Measurements from ENCODE around the gene BDH1.

Gene BDH1

DNA sequence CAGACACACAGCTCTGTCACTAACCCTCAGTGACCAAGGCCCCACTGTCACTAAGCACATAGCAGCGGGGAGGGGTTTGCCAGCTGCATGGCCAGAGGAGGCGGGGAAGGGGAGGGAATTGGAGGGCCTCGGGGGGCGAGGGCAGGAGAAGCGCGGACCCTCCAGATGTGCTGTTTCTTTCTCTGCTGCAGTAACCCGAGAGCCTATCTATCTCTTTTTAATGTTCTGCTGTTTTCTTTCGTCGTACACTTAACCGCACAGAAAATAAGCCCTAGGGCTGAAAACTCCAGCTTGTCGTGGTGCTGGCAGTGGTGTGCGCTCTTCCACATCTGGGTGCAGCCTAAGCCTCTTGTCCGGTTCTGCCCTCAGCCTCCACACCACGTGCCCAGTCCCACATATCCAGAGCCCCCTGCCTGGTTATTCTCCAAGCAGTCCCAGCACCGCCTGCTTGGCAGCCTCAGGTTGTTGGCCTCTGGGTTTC lies 51.1 kb downstream of the BDH1 start:
- FAIRE-seq: no peak

DNA sequence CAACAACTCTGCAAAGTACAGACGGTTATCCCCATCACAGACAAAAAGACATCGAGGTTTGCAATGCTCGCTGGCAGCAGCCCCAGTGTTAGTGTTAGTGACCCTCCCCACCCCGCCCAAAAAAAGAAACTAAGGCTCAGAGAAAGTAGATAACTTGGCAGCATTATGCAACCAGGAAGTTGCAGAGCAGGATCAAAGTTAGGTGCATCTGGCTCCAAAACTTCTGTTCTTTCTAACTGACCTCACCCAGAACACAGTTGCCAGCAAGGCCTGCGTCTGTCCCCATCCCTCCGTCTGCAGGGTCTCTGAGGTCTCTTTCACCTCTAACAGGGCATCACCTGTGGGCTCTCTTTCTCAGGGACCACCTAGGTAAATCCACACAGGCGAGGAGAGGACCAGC lies 51.5 kb downstream of the BDH1 start:
- no peak for FAIRE-seq

DNA sequence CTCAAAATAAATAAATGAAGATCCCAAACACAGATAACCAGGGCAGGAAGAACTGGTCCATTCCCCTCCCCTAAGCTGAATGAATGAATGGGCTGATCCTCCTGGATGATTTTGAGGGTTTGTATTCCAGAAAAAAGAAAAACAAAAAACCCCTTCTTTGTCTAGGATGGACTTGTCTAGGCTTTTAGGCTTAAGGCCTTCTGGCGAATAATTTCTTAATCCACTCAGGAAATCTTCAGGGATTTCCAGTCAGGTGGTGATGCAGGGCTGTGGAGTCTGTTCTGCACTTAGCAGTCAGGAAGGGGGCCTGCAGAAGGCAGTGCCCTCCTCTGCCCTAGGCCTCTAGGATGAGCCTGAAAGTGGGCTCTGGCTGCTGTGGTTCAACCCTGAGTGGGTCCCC lies 52.1 kb downstream of the BDH1 start:
- no peak for FAIRE-seq

DNA sequence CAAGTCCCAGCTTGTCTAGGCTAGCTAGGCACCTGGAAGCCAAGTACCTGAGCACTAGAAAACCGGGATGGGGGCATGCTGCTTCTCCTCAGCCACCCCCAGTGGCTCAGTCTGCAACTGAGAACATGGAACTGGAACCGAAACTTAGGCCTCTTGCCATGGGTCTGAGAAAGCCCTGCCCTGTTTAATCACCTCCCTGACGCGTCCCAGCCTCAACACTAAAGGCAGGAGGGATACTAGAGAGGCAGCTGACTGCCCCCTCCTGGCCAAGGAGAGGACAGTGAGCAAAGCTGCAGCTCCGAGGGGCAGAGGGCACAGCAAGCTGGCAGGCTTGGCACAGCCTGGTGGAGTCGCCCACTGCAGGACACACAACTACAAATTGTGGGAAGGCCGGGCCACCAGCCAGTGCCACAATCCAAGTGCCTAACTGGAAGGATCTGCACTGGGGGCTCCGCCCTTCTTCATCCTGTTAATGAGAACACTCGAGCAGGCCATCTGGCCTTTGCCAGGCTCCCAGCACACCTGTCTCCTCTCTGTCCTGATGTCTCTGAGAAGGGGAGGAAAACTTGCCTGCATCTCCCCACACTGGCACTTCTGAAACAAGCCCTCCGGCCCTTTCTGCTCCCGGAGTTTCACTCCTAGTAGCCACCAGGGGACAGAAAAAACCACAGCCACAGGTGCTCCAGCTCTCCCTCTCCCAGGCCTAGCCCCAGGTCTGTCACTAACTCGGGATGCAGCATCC lies 53.7 kb downstream of the BDH1 start:
- no peak for FAIRE-seq

DNA sequence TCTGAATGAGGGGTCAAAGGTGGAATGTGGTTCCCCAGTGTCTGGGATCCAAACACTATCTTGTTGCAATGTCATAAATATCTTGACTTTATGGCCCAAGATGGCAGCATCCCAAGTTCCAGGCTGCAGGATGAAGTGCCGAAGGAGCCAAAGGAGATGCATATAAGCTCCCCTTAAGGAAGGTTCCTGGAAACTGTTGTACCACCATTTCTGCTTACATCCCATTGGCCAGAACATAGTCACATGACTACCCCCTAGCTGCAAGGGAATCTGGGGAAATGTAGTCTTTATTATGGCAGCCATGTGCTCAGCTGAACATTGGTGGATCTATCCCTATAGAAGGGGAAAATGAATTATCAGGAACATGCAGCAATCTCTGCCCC lies 54.3 kb downstream of the BDH1 start:
- no peak for FAIRE-seq

DNA sequence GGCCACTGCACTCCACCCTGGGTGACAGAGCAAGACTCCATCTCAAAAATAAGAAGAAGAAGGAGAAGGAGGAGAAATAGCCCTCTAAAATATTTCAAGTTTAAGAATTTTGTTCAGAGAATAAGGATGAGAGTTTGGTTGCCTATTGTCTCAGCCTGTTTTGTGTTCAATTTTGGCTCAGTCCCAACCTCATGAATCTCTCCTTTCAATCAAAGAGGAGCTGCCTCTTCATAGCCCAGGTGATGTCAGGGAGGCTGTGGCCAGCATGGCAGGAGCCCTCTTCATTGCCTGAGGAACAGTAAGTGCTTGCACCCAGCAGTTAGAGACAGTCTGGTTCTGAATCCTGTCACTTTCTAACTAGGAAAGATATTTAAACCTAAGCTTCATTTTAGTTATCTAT lies 55.0 kb downstream of the BDH1 start:
- FAIRE-seq: no peak

DNA sequence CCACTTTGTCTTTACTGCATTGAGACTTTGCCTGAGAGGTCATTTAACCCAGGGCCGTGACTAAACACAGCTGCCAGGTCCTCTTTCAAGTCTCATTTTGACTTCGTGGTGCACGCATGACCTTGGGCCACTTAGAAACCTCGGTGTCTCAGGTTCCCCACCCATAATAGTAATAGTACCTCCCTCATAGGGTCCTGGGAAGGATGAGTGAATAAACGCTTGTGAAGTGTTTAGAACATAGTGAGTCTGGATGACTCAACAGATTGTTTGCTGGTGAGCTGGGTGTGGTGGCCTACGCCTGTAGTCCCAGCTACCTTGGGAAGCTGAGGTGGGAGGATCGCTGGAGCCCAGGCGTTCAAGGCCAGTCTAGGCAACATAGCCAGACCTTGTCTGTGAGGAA lies 56.3 kb downstream of the BDH1 start:
- FAIRE-seq: no peak

DNA sequence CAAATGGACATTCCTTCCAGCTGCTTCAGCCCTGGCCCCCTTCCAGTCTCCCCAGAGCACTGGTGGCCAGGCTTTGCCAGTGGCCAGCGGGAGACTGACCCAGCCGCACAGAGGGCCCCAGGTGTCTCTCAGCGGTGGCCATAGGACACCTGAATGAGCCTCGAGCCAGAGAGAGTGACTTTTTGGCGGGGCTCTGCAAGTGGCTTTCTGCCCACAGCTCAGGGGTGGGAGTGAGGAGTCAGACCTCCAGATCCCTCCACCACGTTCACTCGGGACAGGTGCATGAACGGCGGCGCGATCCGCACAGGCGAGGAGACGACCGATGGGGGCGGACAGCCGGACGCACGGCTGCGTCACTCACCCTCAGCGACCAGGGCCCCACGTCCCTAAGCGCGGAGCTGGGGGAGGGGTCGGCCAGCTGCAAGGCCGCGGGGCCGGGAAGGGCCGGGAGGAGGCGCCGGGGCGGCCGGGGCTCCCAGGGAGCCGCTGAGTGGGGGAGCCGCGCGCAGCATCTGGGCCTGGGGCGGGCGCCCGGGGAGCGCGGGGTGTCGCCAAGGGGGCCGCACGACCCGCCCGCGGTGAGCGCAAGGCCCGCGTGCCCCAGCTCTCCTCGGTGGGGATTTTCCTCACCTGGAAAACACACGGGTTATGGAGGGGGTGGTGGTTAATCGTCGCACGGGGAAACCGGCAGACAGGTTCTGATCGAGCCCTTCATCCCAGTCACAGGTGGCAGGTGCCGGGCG lies 57.1 kb downstream of the BDH1 start:
- no peak for FAIRE-seq

DNA sequence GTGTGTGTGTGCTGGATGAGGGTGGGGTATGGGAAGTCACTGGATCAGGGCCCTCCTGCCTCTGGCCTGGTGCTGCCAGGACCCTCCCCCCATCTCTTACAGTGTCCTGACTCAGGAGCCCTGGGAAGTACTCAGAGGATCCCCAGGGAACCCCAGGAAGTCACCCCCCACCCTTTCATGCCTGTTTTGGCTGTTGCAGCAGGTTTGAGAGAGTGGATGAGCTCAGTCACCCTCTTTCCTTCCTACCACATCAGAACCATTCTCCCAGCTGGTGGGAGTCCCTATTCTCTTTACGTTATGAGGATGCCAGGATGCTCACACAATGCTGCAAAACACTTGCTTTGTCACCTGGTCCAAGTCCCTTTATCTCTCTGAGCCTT lies 59.0 kb downstream of the BDH1 start:
- no peak for FAIRE-seq

DNA sequence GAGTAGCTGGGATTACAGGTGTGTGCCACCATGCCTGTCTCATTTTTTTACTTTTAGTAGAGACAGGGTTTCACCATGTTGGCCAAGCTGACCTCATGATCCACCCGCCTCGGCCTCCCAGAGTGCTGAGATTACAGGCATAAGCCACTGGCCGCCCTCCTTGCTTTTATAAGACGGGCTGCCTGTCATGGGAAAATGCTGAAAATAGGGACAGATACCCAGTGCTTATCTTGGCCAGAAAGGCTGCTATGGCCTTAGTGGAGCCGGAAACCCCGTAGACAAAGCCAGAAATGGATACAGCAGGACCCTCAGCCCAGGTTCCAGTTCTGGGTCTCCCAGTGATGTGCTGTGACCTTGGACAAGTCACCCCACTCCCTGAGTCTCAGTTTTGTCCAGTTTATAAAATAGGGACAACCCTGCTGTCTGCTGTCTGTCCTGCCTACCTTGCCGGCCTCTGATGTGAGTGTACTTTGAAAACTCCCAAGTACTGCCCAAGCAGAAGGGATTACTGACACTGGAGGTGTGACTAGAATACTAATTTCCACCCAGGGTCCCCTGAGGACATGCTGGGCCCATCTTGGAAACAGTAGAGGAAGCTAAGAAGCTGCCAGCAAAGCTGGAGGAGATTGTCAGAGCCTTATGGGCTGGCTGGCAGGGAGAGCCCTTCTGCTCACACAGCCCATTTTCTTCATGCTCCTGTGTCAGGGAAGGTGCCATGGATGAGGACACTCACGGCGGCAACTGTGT lies 59.6 kb downstream of the BDH1 start:
- no peak for FAIRE-seq

DNA sequence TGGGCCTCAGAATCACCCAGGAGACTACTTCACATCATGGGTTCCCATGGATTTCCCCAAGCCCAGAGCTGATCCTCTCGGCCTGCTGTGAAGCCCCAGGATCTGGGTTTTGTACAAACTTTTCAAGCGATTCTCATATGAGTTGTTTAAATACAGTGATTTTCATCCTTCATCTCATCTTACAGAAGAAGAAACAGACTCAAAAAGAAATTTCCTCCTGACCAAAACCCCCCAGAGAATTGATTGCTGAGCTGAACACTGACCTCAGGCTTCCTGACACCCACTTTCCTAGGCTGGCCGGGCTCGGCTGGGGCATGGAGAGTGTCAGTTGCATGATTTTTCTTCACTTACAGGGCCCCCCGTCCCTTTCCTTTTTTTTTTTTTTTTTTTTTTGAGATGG lies 60.3 kb downstream of the BDH1 start:
- FAIRE-seq: no peak

DNA sequence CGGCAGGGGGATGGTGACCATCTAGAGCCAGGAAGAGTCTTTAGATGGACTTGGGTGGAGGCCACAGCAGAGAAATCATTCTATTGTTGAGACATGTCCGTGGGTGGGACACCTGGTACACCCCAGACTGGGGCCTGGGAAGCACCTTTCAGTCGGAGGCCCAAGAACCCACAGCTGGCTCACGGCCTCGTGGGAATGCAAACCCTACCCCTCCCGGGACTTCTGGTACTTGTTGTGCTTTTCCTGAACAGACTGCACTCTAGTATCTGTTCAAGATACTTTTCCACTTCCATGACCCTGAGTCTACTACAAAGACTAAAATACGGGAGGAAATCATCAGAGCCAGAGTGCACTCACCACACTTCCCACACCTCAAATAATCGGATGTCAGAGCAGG lies 60.7 kb downstream of the BDH1 start:
- no peak for FAIRE-seq

DNA sequence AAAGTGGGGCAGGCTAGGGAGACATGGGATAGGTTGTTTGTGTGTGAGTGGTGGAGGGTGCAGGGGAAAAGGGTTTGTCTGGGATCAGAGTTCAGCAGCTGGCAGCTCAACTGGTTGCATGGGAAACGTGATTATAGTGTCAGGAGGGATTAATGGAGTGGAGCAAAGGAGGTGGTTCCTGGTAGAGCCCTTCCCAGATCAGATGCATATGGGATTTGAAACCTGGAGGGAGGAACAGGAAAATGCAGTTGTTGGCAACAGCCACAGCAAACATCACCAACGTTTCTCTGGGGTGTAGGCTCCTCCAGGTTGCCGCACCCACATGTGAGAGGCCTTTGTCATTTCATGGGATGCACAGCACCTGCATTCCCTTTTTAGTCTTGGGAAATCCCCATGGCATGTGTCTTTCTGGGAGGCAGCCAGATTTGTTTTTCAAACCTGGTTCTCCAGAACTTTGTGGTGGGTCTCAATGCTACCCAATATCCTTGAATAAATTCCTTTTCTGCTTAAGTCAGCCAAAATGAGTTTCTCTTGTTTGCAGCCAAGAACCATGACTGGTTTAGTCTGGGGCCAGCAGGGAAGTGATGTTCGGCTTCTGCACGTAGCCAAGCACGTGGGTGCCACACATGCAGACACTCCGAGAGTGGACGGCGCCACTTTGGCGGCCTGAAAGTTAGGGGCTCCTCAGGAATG lies 61.3 kb downstream of the BDH1 start:
- FAIRE-seq: no peak

DNA sequence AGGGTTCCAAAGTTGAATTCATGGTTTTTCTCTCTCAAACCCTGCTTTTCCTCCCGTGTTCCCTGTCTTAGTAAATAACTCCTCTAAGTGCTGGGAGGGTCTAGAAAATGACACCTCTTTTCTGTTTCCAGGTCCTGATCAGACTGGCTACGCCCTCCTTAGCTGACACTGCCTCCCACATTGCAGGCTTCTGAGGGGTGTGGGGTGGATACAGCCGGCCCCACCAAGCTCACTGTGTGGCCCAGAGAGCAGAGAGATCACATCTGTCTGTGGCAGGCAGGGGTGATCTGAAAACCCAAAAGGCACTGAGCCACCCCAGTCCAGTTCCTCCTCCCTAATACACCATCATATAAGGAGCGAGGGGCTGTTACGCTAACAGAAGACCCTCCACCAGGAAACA lies 62.7 kb downstream of the BDH1 start:
- no peak for FAIRE-seq

DNA sequence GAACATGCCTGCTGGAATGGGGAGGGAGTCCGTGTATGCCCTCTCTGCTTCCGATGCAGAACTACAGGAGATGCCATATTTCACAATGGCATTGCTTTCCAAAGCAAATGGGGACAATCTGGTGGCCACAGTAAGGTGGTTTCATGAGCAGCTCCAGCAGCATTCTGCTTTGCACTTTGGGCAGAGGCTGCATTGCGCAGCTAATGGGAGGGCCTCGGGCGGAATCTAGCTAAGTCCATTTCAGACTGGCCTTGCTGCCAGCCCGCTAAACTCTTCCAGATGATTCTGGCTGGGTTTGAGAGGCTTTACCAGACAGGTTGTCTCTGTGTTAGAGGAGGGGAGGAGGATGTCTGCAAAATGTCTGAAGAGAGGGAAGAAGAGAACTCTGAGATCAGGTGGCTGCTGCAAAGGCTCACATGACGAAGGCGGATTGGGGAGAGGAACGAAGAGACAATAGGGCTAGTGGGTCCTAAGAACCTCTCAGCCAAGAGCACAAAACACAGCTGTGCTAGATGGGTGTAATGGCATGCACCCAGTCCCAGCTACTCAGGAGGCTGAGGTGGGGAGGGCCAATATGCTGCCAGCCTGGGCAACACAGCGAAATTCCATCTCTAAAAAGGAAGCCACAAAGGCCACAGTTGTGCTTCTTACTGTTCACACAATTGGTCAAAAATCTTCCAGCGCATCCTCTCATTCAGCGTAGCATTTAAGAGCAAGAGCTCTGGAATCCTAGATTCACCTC lies 63.7 kb downstream of the BDH1 start:
- FAIRE-seq: no peak

DNA sequence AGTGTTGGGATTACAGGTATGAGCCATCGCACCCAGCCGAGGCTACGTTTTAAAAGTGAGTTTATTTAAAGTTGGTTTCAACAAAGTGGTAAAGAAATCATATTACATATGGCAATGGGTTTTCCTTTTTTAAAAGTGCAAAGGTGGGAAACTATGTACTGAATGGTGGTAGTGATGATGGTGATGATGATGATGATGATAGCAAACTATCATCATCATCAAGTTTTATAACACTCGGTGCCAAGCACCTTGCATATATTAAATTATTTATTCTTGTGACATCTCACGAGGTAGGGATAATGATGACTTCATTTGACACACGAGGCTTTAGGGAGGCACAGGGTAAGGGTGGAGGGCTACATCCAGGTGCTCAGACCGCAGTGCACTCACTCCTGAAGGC lies 64.3 kb downstream of the BDH1 start:
- FAIRE-seq: no peak

DNA sequence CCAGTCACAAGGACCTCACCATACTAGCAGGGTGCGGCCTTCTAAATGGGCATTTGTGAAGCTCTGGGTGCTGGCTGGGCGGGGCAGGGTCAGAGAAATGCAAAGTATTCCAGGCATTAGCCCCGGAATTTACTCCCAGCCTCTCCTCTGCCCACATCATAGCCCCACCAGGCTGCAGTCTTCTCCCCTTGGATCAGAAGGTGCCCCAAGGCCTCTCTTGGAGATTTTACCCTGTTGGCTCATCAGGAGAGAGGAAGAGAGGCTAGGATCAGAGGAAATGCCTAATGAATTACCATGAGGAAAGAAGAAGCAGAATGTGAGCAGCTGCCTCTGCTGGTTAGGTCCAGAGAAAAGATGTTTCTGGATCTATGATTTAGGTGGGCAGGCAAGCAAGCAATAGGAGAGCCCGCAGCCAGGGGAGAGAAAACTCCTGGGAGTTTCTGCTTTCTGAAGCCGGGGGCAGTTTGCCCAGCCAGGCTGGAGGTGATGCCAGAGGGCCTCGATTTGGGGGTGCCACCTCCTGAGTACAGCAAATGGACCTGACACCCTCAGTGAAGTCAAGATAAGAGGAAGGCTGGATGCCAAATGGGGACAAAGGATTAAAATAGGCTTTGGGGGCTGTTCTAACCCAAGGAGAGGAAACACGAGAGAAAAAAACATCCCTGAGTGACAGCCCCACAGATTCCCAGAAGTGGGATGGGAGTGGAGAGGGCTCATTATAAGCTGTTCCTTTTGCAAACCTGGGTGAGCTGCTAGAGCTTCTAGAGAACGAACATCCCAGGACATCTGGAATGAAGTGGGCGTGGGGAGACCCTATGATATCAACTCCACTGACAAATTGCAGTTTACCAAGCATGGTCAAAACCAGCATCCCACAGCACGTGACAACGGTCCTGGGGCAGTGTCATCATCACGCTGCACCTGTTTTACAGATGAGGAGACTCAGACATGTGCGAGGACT lies 65.4 kb downstream of the BDH1 start:
- FAIRE-seq: no peak

DNA sequence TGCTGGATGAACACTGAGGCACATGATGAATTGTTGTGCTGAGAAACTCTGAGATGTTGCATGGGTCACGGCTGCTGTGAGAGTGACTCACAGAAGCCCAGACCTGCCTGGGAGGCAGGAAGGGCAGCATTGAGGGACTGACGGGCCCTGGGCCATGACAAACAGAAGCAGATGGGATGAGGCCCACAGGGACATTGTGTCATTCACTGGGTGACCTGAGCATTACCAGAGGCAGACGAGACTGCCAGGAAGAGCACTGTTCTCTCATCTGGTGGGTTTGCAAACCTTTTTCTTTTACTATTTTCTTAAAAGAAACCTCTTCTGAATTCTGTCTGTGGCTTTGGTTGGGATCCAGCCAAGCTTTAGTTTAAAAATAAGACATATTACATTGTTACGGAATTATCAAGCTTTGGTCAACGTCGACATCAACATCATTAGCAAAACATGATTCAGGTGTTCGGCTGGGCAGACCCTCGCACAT lies 67.8 kb downstream of the BDH1 start:
- FAIRE-seq: no peak

DNA sequence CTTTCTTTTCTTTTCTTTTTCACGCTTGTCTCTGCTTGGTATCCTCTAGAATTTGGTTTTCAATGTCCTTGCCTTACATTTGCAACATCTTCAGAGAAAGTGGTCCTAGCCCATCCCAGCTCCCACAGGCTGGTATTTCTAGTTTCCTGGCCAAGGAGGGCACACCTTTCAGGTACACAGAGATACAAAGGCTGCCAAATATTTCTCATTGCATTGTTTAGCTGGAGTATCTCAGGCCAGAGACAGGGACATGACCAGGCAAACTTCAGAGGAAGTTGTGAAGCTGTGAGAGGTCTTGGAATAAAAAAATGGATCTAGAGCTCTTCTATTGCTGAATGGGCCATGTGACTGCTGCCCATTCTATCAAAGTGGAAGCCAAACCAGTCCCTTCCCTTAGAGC lies 68.9 kb downstream of the BDH1 start:
- no peak for FAIRE-seq

DNA sequence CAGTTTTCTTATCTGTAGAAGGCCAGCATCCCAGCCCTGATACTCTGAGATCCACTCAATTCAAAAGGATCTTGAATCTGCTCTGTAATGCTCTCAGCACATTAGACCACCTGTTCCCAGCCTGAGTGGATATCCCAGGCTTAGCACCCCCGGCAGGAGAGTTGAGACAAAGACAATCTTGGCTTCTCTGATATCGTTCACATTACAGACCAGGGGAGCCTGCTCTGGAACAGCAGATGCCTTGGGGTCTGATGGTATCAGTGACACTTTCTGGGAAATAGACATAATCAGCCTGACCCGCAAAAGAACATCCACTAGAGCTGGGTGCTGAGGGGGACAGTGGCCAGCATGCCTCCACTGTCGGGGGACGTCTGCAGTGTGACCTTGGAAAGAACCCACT lies 70.6 kb downstream of the BDH1 start:
- no peak for FAIRE-seq

All from colon (tissue), 2 donors.